Epidermal melanocyte (primary cell): Measurements from ENCODE around the gene MMAB.

Experiments used
- DNase-seq: peaks from one replicate; pipeline ENCODE4 v3.0.0; 2011; ENCODE audit warnings: low spot score; ENCODE audit not compliant: insufficient read length

MMAB gene

DNA sequence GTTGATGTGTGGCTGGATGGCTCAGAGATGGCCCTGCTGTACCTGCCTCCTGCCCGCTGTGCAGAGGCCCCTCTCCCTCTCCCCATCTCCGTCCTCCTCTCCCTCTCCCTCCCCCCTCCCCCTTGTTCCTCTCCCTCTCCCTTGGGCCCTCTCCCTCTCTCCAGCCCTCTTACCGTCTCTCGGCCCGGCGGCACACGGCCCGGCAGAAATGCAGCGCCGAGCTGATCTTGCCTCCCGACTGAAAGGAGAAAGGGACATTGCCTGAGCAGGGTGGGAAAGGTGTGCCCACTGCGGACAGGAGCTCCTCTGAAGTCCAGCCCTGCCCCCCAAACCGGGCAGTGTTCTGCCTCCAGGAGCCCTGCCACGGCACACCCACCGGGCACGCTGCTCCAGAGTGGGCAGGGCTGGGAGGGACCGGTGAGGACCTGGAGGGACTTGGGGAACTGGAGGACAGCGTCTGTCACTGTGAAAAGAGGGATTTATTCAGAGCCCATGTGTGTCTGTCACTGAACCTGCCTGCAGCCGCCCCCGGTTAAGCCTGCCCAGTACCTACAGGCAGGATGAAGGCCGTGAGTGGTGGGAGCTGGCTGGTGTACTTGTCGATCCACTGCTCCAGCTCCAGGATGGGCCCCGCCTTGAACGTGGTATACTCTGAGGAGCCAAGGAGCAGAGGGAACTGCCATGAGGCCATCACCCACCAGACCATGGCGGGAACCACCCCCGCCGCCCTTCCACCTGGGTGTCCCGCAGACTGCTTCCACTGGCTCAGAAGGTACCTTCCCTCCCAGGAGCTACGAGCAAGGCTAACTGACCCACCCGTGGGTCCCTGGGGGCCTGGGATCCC, 12.2 kb downstream of the MMAB start:
- DNase-seq = no peak

GRCh38 chr12:109559601-109560000, 13.7 kb downstream of the MMAB start:
- DNase-seq = no peak

GRCh38 chr12:109559200-109559505, 14.2 kb downstream of the MMAB start:
- no peak for DNase-seq

DNA sequence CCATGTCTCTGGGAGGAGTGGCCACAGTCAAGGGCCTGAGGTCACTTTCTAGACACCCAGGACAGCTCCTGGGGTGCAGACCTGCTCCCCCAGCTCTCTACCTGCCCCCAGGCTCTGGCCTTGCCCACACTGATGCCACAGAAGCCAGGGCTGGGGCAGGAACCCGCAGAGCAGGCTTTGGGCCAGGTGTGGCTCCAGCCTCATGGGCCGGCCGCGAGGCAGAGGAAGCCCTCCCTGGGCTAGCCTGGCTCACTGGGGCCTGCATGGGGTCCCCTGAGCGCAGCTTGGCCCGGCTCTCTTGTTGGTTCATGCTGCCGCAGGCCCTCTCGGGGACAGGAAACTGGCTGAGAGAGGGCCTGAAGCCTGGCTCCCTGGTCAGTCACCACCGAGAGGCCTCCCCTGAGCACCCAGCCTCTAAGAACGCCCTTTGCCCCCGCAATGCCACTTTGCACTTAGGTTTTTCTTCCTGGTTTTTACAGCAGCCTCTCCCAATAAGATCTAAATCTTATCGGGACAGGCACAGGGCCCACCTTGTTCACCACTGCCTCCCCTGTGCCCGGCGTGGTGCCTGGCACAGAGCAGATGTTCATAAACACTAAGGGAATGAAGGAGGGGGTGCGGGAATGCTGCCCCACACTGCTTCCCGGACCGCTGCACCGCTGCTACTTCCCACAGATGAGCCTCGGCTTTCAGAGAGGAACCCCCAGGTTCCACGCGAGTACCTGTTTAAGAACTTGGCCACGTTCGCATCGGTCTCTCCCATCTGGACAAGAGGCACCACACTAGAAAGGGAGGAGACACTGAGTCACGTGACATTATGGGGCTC, 14.7 kb downstream of the MMAB start:
- no peak for DNase-seq

GRCh38 chr12:109557805-109558204, 15.5 kb downstream of the MMAB start:
- no peak for DNase-seq

DNA sequence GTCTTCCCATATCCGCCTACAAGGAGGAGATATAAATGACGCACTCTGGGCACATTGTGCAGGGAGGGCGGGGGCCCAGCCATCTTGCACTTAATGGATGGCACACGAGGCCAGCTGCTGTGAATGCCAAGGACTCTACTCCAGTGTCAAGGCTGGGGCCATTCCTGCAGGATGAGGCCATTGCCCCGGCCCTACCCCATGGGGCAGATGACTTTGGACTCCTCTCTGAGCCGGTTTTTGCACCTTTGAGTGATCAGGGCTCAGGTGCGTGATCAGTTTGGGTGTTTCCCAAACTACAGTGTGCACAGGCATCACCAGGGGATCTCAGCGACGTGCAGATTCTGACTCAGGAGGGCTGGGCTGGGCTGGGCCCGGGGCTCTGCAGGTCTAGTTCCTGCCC, 16.1 kb downstream of the MMAB start:
- no peak for DNase-seq

DNA sequence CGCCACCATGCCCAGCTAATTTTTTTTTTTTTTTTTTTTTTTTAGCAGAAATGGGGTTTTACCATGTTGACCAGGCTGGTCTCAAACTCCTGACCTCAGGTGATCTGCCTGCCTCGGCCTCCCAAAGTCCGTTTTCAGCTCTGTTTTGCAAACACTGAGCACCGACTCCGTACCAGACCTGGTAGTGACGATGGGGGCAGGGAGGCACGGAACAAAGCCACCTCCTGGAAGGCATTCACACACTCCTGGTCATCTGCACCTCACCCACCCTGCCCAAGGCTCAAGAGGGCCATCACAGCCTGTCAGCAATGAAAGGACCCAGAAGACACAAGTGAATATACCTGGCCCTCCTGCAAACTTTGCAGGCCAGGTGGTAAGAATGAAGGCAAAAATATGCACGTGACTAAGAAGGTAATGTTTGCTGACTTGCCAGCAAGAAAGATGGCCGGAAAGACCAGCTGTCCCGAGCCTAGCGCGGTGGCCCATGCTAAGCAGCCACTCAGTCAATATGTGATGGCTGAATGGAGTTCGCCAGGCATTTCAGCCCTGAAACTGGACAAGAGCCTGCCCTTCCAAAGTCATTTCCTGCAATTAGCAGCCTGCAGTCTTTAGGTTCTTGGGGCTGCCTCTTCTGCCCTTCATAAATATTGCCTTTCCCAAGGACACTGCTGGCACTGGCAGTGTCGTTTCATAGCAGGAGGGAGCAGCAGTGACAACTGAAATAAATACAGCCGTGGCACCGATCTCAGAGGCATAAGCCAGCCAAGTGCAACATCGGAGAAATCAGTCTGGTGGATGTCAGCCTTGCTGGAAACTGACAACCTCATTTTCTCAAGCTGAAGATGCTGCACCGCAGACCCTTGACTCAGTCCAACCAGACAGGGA, 17.6 kb downstream of the MMAB start:
- DNase-seq = no peak

DNA sequence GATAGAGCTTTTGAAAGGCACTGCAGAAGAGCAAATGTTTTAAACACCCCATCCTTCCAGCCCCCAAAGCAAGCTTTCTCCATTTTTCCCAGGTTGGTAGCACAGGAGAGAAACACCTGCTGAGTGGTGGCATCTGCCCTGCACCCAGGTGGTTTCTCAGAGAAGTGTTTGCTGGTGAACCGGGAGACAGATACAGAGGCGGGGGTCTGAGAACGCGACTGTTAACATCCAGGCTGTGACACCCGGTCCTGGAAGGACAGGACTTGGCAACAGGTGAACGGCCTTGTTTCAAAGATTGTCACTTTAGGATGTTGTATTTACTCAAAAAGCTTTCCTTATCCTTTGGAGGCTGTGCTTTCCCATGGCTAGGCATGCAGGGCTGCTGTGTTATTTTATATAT, 18.5 kb downstream of the MMAB start:
- DNase-seq = no peak

GRCh38 chr12:109553906-109554500, 19.3 kb downstream of the MMAB start:
- no peak for DNase-seq

GRCh38 chr12:109553483-109553882, 19.8 kb downstream of the MMAB start:
- DNase-seq = no peak

GRCh38 chr12:109552971-109553370, 20.3 kb downstream of the MMAB start:
- DNase-seq = no peak

GRCh38 chr12:109551108-109551507, 22.2 kb downstream of the MMAB start:
- no peak for DNase-seq

- DNase-seq = no peak
Observed at GRCh38 chr12:109550281-109550680, 23.0 kb downstream of the MMAB start.

- no peak for DNase-seq
Observed at GRCh38 chr12:109549613-109550270, 23.6 kb downstream of the MMAB start.

DNA sequence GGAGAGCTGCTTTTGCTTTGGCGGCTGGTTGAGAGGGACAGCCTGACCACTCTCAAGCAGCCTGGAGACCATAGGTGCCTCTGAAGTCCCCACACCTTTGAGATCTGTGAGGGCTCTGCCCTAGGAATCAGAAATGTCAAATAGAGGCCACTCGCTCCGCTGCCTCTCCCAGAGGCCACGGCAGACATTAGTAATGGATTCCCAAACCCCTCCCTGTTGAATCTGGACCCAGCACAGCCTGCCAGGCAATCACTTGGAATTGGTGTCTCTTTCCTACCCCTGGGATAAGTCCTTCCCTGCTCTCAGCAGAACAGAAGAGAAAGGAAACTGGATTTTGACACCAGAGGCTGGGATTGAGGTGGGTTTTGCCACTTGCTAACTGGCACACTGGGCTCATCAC, 25.0 kb downstream of the MMAB start:
- DNase-seq = no peak

DNA sequence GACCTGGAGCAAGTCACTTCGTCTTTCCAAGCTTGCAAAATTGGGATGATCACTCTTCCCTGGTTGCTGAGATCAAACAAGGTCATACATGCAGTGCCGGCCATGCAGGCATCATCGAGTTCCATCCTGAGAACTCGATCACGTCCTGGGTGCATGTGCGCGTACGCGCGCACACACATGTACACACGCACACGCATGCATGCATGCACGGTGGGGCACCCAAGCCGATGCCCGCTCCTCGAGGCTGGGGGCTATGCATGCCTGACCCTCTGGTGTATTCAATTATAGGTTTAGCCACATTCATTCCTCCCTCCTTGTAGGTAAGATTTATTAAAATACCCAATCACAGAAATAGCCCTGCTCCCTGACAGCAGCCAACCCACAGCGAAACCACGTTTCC, 26.0 kb downstream of the MMAB start:
- no peak for DNase-seq

DNA sequence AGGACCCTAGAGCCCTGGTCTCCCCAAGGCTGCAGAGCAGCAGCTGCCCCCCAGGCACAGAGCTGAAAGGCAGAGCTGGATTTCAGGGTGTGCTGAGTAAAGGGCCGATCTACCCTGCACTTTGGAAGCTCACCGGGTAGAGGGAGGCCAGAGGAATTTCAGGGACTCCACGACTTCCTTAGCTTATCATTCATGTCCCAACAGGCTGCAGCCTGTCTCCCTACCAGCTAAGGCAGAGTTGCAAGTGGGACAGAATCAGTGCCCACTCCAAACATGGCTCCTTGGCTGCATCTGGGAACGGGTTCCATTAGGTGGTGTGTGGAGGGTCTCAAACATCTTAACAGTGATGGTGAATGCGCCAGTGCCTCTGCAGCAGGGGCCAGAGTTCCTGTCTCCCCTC, 27.5 kb downstream of the MMAB start:
- DNase-seq = no peak

DNA sequence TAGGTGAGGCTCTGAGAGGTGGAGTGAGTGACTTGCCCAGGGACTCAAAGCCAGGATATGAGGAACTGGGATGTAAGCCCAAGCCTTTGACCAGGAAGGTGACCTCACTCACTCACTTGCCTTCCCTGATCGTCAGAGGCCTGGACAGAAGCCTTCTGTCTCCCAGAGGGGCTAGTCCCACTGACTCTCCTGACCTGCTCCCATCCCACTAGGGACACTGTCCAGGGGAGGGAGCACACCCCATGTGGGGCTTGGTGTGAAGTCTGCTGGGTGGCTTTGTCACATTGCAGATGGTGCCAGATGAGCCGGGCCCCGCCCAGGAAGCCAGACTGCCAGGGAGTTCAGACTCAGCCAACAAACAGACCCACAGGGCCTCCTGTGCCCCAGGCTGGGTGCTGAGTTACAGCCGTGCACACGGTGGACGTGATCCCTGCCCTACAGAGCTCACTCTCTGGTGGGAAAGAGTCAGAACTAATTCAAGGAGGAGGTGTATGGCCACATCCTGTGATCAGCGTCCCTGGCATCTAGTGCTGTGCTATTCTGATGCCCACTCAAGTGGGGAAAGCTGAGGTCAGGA, 28.3 kb downstream of the MMAB start:
- DNase-seq = no peak

DNA sequence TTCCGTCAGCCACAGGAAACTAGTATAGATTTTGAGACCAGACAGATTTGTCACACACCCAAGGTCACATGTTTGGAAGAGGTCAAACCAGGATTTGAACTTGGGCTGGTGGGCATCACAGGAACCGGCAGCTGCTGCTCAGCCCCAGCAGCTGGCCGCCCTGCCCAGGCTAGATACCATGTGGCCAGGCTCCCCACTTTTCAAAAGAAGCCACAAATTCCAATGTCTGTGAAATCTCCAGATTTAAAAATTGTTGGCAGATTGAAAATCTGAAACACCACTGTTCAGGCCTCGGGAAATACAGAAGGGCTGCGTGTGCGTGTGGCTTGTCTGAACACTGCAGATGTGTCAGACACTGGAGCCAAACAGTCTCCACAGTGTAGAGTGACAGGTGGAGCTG, 30.4 kb downstream of the MMAB start:
- DNase-seq = no peak

DNA sequence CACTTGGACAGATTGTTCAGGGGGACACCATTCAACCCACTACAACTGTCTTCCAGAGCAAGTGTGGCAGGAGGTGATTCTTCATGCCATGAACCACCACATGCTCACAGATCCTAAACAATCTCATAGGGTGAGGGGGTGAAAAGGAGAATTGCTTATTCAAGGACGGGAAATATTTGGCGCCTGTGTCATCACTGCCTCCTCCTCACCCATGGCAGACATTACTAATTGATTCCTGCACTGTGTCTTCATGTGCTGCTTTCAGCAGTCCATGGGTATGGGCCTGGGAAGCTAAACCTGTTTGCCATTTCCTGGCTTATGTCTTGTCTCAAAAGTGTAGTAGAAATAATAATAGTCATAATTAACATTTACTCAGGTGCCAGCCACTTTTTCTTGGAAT, 31.3 kb downstream of the MMAB start:
- DNase-seq = no peak

DNA sequence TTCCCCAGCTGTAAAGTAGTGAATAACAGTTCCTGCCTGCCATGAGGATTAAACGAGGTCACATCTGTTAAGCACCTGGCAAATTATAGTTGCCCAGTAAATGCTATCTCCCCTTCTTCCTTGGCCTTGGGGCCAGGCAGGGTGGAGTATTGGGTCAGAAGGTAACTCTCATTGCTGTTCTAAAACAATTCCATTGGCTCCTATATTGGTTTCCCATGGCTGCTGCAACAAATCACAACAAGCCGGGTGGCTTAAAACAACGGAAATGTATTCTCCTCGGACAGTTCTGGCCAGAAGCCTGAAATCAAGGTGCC, 31.9 kb downstream of the MMAB start:
- no peak for DNase-seq
